ENCODE measurements around the gene CDK7.

Gene CDK7

GRCh38 chr5:69308046-69308553, 73.4 kb downstream of the CDK7 start:
- Histone ChIP-seq H3K36me3 (ENCODE audit: control insufficient read depth, low read length) (peaks cover 12% of the 10 kb centered on the region), H3K27me3 (ENCODE audit: control insufficient read depth, low read length) (no peaks in the 10 kb centered on the region), H3F3A (ENCODE audit: control insufficient read depth, insufficient read depth) (no peaks in the 10 kb centered on the region), H3K27ac (ENCODE audit: low read depth, low read length) (no peak overlapping the region), H3K4me2 (ENCODE audit: low read length) (no peak overlapping the region), H3K4me1 (ENCODE audit: control insufficient read depth, low read length) (peaks cover 5% of the 10 kb centered on the region), H3K9me2 (replicated peaks; ENCODE audit: control insufficient read depth, low read length) (no peaks in the 10 kb centered on the region), H3K9me3 (ENCODE audit: control insufficient read depth, insufficient read depth, low read length) (peaks cover 12% of the 10 kb centered on the region; the same call in 1 of the 2 replicates), H4K20me1 (ENCODE audit: control insufficient read depth, insufficient read depth, low read depth, low read length) (no peaks in the 10 kb centered on the region), H3K79me2 (ENCODE audit: control insufficient read depth, low read length) (no peaks in the 10 kb centered on the region), H3K4me3 (ENCODE audit: low read length) (no peak overlapping the region)
- TF ChIP-seq CTCF (IDR thresholded peaks at IDR 0.05; ENCODE audit: low read depth, low read length, poor library complexity, severe bottlenecking) (no peak), EZH2phosphoT487 (IDR thresholded peaks at IDR 0.05; ENCODE audit: borderline replicate concordance, low read length) (no peak)

- TF ChIP-seq EZH2phosphoT487 (IDR thresholded peaks at IDR 0.05; ENCODE audit: borderline replicate concordance, low read length), result no peak
- TF ChIP-seq CTCF (IDR thresholded peaks at IDR 0.05; ENCODE audit: low read depth, low read length, poor library complexity, severe bottlenecking), result no peak
- H3K9me3 ChIP-seq (ENCODE audit: control insufficient read depth, insufficient read depth, low read length), result peaks cover 12% of the 10 kb centered on the region; the same call in 1 of the 2 replicates
- peaks cover 18% of the 10 kb centered on the region for H3K36me3 ChIP-seq (ENCODE audit: control insufficient read depth, low read length)
- no peak overlapping the region for H3K4me2 ChIP-seq (ENCODE audit: low read length)
- H3K4me1 ChIP-seq (ENCODE audit: control insufficient read depth, low read length), result peaks cover 9% of the 10 kb centered on the region
- no peak overlapping the region for H3K4me3 ChIP-seq (ENCODE audit: low read length)
- no peak overlapping the region for H3K27ac ChIP-seq (ENCODE audit: low read depth, low read length)
- no peaks in the 10 kb centered on the region for H3K9me2 ChIP-seq (replicated peaks; ENCODE audit: control insufficient read depth, low read length)
- no peaks in the 10 kb centered on the region for H4K20me1 ChIP-seq (ENCODE audit: control insufficient read depth, insufficient read depth, low read depth, low read length)
- no peaks in the 10 kb centered on the region for H3K27me3 ChIP-seq (ENCODE audit: control insufficient read depth, low read length)
- no peaks in the 10 kb centered on the region for H3F3A ChIP-seq (ENCODE audit: control insufficient read depth, insufficient read depth)
- no peaks in the 10 kb centered on the region for H3K79me2 ChIP-seq (ENCODE audit: control insufficient read depth, low read length)
Measured at GRCh38 chr5:69309380-69309779, 74.7 kb downstream of the CDK7 start.

GRCh38 chr5:69312459-69313160, 77.9 kb downstream of the CDK7 start:
- TF ChIP-seq EZH2phosphoT487 (IDR thresholded peaks at IDR 0.05; ENCODE audit: borderline replicate concordance, low read length) (no peak), CTCF (IDR thresholded peaks at IDR 0.05; ENCODE audit: low read depth, low read length, poor library complexity, severe bottlenecking) (no peak)
- no peak overlapping the region for H3K27ac ChIP-seq (ENCODE audit: low read depth, low read length)
- H3F3A ChIP-seq (ENCODE audit: control insufficient read depth, insufficient read depth), result no peaks in the 10 kb centered on the region
- no peaks in the 10 kb centered on the region for H3K27me3 ChIP-seq (ENCODE audit: control insufficient read depth, low read length)
- peaks cover 18% of the 10 kb centered on the region for H3K36me3 ChIP-seq (ENCODE audit: control insufficient read depth, low read length)
- no peaks in the 10 kb centered on the region for H4K20me1 ChIP-seq (ENCODE audit: control insufficient read depth, insufficient read depth, low read depth, low read length)
- peaks cover 9% of the 10 kb centered on the region for H3K4me1 ChIP-seq (ENCODE audit: control insufficient read depth, low read length)
- no peak overlapping the region for H3K4me2 ChIP-seq (ENCODE audit: low read length)
- no peaks in the 10 kb centered on the region for H3K9me2 ChIP-seq (replicated peaks; ENCODE audit: control insufficient read depth, low read length)
- H3K79me2 ChIP-seq (ENCODE audit: control insufficient read depth, low read length), result no peaks in the 10 kb centered on the region
- no peak overlapping the region for H3K4me3 ChIP-seq (ENCODE audit: low read length)
- H3K9me3 ChIP-seq (ENCODE audit: control insufficient read depth, insufficient read depth, low read length), result peaks cover 12% of the 10 kb centered on the region; the same call in 1 of the 2 replicates
